CD14-positive monocyte (primary cell): Measurements from ENCODE around the gene IKZF2. TPM values are rescaled to one million over a fixed set of nuclear protein-coding genes. Genes with fewer than 3 reads are reported as not detected.

Experiments
- DNase-seq, 3 donors: peaks; one replicate each; pipeline ENCODE4 v3.0.0-alpha.2; 2011 to 2022
- H2AFZ ChIP-seq: 2 replicates; pipeline ENCODE4 v1.6.0; 2012; ENCODE audit warnings: mild to moderate bottlenecking, low read depth, low read length, inconsistent platforms; ENCODE audit not compliant: insufficient read depth, poor library complexity, severe bottlenecking
- H3K27ac ChIP-seq, 2 donors: 1 replicate in 1 of 2; 2 replicates in 1 of 2; pipeline ENCODE4 v1.5.1; 2012 to 2013; ENCODE audit warnings: low read length in 2 of 2, control low read depth in 1 of 2, inconsistent platforms in 1 of 2, low read depth in 1 of 2, mild to moderate bottlenecking in 1 of 2
- H3K27me3 ChIP-seq, 2 donors: one replicate each; pipeline versions ENCODE4 v1.6.0 to v1.6.1; 2011 to 2013; ENCODE audit warnings: low read length in 2 of 2; ENCODE audit not compliant: control insufficient read depth in 2 of 2, insufficient read depth in 2 of 2
- H3K36me3 ChIP-seq, 2 donors: replicated peaks in 1 of 2; 1 replicate in 1 of 2; 2 replicates in 1 of 2; pipeline versions ENCODE4 v1.5.1 to v1.6.1; 2012 to 2013; ENCODE audit warnings: low read length in 2 of 2, control low read depth in 1 of 2, inconsistent platforms in 1 of 2, mild to moderate bottlenecking in 1 of 2; ENCODE audit not compliant: insufficient read depth in 2 of 2, control insufficient read depth in 1 of 2
- H3K4me1 ChIP-seq, 2 donors: 1 replicate in 1 of 2; 2 replicates in 1 of 2; pipeline versions ENCODE4 v1.5.1 to v1.6.1; 2012 to 2013; ENCODE audit warnings: low read length in 2 of 2, control low read depth in 1 of 2, inconsistent platforms in 1 of 2, mild to moderate bottlenecking in 1 of 2, moderate library complexity in 1 of 2; ENCODE audit not compliant: insufficient read depth in 2 of 2, control insufficient read depth in 1 of 2
- H3K4me2 ChIP-seq: replicated peaks from 2 replicates; pipeline ENCODE3; 2012; ENCODE audit warnings: low read length, moderate library complexity, mild to moderate bottlenecking; ENCODE audit not compliant: poor library complexity, severe bottlenecking; ENCODE audit errors: extremely low read depth
- H3K4me3 ChIP-seq, 3 experiments: fragments of 200-600 bp in 1 of 3; sonication (generic) in 1 of 3; replicated peaks in 1 of 3; 1 replicate in 2 of 3; 2 replicates in 1 of 3; pipeline ENCODE4 v1.5.1; 2011 to 2013; ENCODE audit warnings: low read length in 3 of 3, mild to moderate bottlenecking in 3 of 3, control low read depth in 2 of 3, low read depth in 2 of 3, inconsistent platforms in 1 of 3, moderate library complexity in 1 of 3
- H3K79me2 ChIP-seq: 2 replicates; pipeline ENCODE4 v1.6.0; 2012; ENCODE audit warnings: mild to moderate bottlenecking, control low read depth, inconsistent platforms, low read length, moderate library complexity; ENCODE audit not compliant: insufficient read depth
- H3K9ac ChIP-seq: 2 replicates; pipeline ENCODE4 v1.6.0; 2017; ENCODE audit warnings: low read length, mild to moderate bottlenecking; ENCODE audit not compliant: insufficient read depth, poor library complexity, severe bottlenecking
- H3K9me3 ChIP-seq, 2 donors: replicated peaks in 1 of 2; 1 replicate in 1 of 2; 2 replicates in 1 of 2; pipeline versions ENCODE4 v1.5.1 to v1.6.1; 2012 to 2013; ENCODE audit warnings: low read length in 2 of 2, control low read depth in 1 of 2; ENCODE audit not compliant: control insufficient read depth in 1 of 2, insufficient read depth in 1 of 2
- H4K20me1 ChIP-seq: 2 replicates; pipeline ENCODE4 v1.6.0; 2012; ENCODE audit warnings: mild to moderate bottlenecking, low read length, control low read depth, moderate library complexity; ENCODE audit not compliant: insufficient read depth
- H3K27ac Mint-ChIP-seq, 7 donors: one replicate each; pipeline ENCODE4 v1.8.0; 2020; ENCODE audit warnings: mild to moderate bottlenecking in 7 of 7, mixed read lengths in 7 of 7, moderate library complexity in 6 of 7, inconsistent platforms in 2 of 7
- H3K27me3 Mint-ChIP-seq, 3 donors: one replicate each; pipeline ENCODE4 v1.8.0; 2021 to 2022; ENCODE audit warnings: low read depth in 3 of 3, mild to moderate bottlenecking in 3 of 3, mixed read lengths in 3 of 3, moderate library complexity in 3 of 3, inconsistent platforms in 1 of 3
- H3K36me3 Mint-ChIP-seq, 2 donors: one replicate each; pipeline ENCODE4 v1.8.0; 2020; ENCODE audit warnings: mixed read lengths in 2 of 2, inconsistent platforms in 1 of 2, mild to moderate bottlenecking in 1 of 2
- H3K4me1 Mint-ChIP-seq: one replicate; pipeline ENCODE4 v1.8.0; 2020; ENCODE audit warnings: mild to moderate bottlenecking, mixed read lengths
- H3K4me3 Mint-ChIP-seq, 2 donors: one replicate each; pipeline ENCODE4 v1.8.0; 2020; ENCODE audit warnings: mild to moderate bottlenecking in 2 of 2, mixed read lengths in 2 of 2, moderate library complexity in 1 of 2
- H3K9me3 Mint-ChIP-seq, 7 donors: one replicate each; pipeline ENCODE4 v1.8.0; 2020 to 2022; ENCODE audit warnings: mixed read lengths in 7 of 7, mild to moderate bottlenecking in 6 of 7, moderate library complexity in 6 of 7, inconsistent platforms in 2 of 7
- CTCF ChIP-seq: fragments of 200-600 bp; IDR thresholded peaks from one replicate; pipeline ENCODE4 v1.8.0; 2022; ENCODE audit warnings: antibody characterized with exemption, mild to moderate bottlenecking
- WGBS: methylation state at CpG from one replicate; pipeline ENCODE4 v1.1.5; 2013; ENCODE audit warnings: missing lambda C conversion rate; ENCODE audit not compliant: insufficient coverage; 5-methylcytosine and 5-hydroxymethylcytosine counted together
- intact Hi-C, 2 donors: fragments of 100-400 bp; cut with micrococcal nuclease; formaldehyde crosslinking; loops; one replicate each; pipeline versions ENCODE4 v1.15.0 to v1.15.1; 2023
- polyA plus RNA-seq, 3 donors: library from polyadenylated mRNA; depleted of rRNA in 1 of 3; unstranded in 2 of 3; stranded (reverse) in 1 of 3; fragments of 300-500 nt in 2 of 3; fragments of >200 nt in 1 of 3; fragmentation: Illumina TruSeq in 2 of 3; gene quantifications; 1 replicate in 2 of 3; 2 replicates in 1 of 3; pipeline ENCODE4 v1.2.3, GENCODE V29; 2012 to 2021

IKZF2 gene
- polyA plus RNA-seq, 3 donors: 0.10 to 0.12 (median 0.11) TPM

DNA sequence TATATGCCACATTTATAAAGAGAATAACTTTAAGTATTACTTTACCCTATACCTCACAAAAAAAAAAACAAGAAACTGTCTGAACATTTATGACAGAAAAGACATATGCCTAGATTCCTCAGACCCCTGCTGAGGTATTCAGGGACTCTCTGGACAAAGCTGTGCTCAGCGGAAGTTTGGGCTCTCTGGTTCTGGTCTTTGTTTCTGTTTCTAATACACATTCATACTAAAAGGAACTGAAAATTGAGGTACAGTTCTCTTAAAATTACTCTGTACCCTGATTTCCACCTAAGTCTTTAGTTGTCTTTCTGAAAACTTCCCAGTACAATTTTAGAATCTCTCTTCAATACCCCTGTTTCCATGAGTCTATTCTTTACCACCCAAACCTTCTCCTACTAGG, 160.3 kb downstream of the IKZF2 start:
- H3K9me3 Mint-ChIP-seq: peaks cover 0 to 5% (median 1%) of the 10 kb centered on the region in 7 donors

DNA sequence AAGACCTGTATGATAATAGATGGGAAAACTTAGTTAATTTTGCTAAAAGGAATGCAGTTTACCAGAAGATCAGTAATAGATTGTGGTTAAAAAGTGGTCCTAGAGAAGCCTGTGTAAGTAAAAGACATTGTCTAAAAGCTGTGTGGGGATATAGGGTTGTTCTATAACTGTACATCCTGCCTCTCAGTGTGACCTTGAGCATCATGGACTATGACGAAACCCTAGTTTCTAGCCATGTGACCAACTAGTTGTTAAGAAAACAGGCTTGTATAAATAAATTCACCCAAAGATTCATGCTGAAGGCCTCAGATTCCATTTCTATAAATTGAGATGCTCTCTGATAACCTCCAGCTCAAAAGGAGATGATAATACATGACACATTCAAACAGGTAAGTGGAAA, 160.7 kb downstream of the IKZF2 start:
- H4K20me1 ChIP-seq: no peaks in the 10 kb centered on the region
- no peak overlapping the region for H2AFZ ChIP-seq
- no peak for TF ChIP-seq CTCF
- peaks cover 0 to 2% of the 10 kb centered on the region in 2 donors for H3K9me3 ChIP-seq
- no peak overlapping the region for H3K9ac ChIP-seq
- H3K4me3 ChIP-seq: no peak overlapping the region
- H3K36me3 ChIP-seq: no peaks in the 10 kb centered on the region
- Mint-ChIP-seq H3K4me3 (no peak overlapping the region), H3K27ac (no peak overlapping the region), H3K9me3 (peaks cover 0 to 5% (median 1%) of the 10 kb centered on the region in 7 donors), H3K36me3 (no peaks in the 10 kb centered on the region), H3K4me1 (no peaks in the 10 kb centered on the region), H3K27me3 (peaks cover 0 to 3% (median 0%) of the 10 kb centered on the region in 3 donors)
- no CpG with 5 or more reads among the region's 1 CpG for WGBS
- no peaks in the 10 kb centered on the region for H3K4me1 ChIP-seq
- no peak overlapping the region for H3K27ac ChIP-seq
- no peak for DNase-seq
- H3K4me2 ChIP-seq: no peak overlapping the region
- H3K27me3 ChIP-seq: no peaks in the 10 kb centered on the region
- no peaks in the 10 kb centered on the region for H3K79me2 ChIP-seq
- intact Hi-C loops: no loop called here

More for the DNA sequence above, 160.3 kb downstream of the IKZF2 start:
- Histone ChIP-seq H3K9me3 (peaks cover 0 to 2% of the 10 kb centered on the region in 2 donors), H3K27ac (no peak overlapping the region), H3K27me3 (no peaks in the 10 kb centered on the region), H3K4me3 (no peak overlapping the region), H3K4me2 (no peak overlapping the region), H3K36me3 (no peaks in the 10 kb centered on the region), H3K4me1 (no peaks in the 10 kb centered on the region), H2AFZ (no peak overlapping the region), H3K9ac (no peak overlapping the region), H3K79me2 (no peaks in the 10 kb centered on the region), H4K20me1 (no peaks in the 10 kb centered on the region)
- 100% methylated on average over 1 of the region's 1 CpG for WGBS
- peaks cover 0 to 3% (median 0%) of the 10 kb centered on the region in 3 donors for H3K27me3 Mint-ChIP-seq
- H3K27ac Mint-ChIP-seq: no peak overlapping the region
- intact Hi-C loops: no loop called here
- TF ChIP-seq CTCF: no peak
- no peak overlapping the region for H3K4me3 Mint-ChIP-seq
- no peaks in the 10 kb centered on the region for H3K36me3 Mint-ChIP-seq
- no peaks in the 10 kb centered on the region for H3K4me1 Mint-ChIP-seq
- no peak for DNase-seq
